ENCODE results near the gene UFM1.

DNA sequence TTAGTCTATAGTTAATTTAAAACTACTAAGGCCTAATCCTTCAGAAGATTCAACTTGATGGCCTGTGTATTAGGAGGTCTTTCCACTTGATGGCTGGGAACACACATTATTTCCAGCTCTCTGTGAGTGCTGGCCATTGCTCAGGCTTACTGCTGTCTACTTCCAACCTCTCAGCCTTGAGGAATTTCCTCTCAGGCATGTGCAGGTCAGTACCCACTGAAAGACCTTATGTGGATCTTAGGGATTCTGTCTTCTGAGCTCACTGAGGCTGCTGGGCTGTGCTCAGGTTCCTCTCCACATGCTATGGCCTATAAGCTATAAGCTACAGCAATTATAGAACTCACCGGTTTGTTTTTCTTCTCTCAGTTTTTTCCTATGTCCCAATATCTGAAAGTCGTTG lies 11.6 kb upstream of the UFM1 start:
- TF ChIP-seq, protein P1, sequence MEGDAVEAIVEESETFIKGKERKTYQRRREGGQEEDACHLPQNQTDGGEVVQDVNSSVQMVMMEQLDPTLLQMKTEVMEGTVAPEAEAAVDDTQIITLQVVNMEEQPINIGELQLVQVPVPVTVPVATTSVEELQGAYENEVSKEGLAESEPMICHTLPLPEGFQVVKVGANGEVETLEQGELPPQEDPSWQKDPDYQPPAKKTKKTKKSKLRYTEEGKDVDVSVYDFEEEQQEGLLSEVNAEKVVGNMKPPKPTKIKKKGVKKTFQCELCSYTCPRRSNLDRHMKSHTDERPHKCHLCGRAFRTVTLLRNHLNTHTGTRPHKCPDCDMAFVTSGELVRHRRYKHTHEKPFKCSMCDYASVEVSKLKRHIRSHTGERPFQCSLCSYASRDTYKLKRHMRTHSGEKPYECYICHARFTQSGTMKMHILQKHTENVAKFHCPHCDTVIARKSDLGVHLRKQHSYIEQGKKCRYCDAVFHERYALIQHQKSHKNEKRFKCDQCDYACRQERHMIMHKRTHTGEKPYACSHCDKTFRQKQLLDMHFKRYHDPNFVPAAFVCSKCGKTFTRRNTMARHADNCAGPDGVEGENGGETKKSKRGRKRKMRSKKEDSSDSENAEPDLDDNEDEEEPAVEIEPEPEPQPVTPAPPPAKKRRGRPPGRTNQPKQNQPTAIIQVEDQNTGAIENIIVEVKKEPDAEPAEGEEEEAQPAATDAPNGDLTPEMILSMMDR (IDR thresholded peaks at IDR 0.05; ENCODE audit: low read length) = no peak
- TF ChIP-seq EZH2phosphoT487 (IDR thresholded peaks at IDR 0.05; ENCODE audit: low read length) (no peak), EZH2 (optimal IDR thresholded peaks at IDR 0.05; ENCODE audit: low read depth, low read length) (no peak)
